HCT116 (cell line): ENCODE data around the gene TNFAIP8. TPM values are rescaled to one million over a fixed set of nuclear protein-coding genes. Genes with fewer than 3 reads are reported as not detected.

Source experiments
- ATAC-seq: fragments of 200-7000 bp; cut with Tn5 transposase; 2 replicates; pipeline ENCODE4 v1.9.1; 2020; ENCODE audit warnings: mild to moderate bottlenecking, moderate library complexity
- BruUV-seq: library from RNA; stranded (reverse); fragments of 400-500 nt; replicated peaks from 2 replicates; lab custom pipeline; 2021; lab: Mats Ljungman, UMichigan
- CTCF ChIA-PET: fragments of 300-600 bp; sonication (Branson Sonifier 250); formaldehyde crosslinking; loops from one replicate; lab custom pipeline; 2021; ENCODE audit warnings: antibody characterized with exemption; lab: Charles Lee
- POLR2A ChIA-PET: fragments of 300-600, 350-600 bp; sonication (Branson Sonifier 250); formaldehyde crosslinking; loops from one replicate; lab custom pipeline; 2021; ENCODE audit warnings: antibody characterized with exemption; lab: Charles Lee
- RAD21 ChIA-PET, 2 experiments: fragments of 300-600 bp; sonication (Branson Sonifier 250); formaldehyde crosslinking; loops; one replicate each; lab custom pipeline; 2023; ENCODE audit warnings: low total read pairs in 2 of 2; ENCODE audit not compliant: uncharacterized antibody in 2 of 2, unreplicated experiment in 2 of 2, low non-redundant PET in 1 of 2; lab: Charles Lee
- DNase-seq: peaks from one replicate; pipeline ENCODE4 v3.0.0-alpha.2; 2010; ENCODE audit warnings: low read depth, low spot score
- H2AFZ ChIP-seq: fragments of 200-600 bp; shearing (Covaris generic), sonication (generic); 2 replicates; pipeline ENCODE4 v1.6.1; 2017; ENCODE audit warnings: low read depth, mixed run types, mixed read lengths, antibody characterized with exemption, low read length; ENCODE audit not compliant: poor library complexity, severe bottlenecking
- H3K27ac ChIP-seq: 2 replicates; pipeline ENCODE4 v1.5.1; 2012; ENCODE audit warnings: low read depth, low read length
- H3K27me3 ChIP-seq: fragments of 200-600 bp; sonication (generic); 2 replicates; pipeline ENCODE4 v1.6.1; 2016; ENCODE audit warnings: mixed run types, low read length, mixed read lengths; ENCODE audit not compliant: insufficient read depth
- H3K36me3 ChIP-seq, 2 experiments: fragments of 200-500 bp in 1 of 2; fragments of 200-600 bp in 1 of 2; sonication (Bioruptor generic) in 1 of 2; sonication (generic) in 1 of 2; 2 replicates each; pipeline versions ENCODE4 v1.5.1 to v1.6.1; 2014 to 2016; ENCODE audit warnings: low read length in 2 of 2, inconsistent platforms in 1 of 2, mixed read lengths in 1 of 2, mixed run types in 1 of 2; ENCODE audit not compliant: insufficient read depth in 2 of 2, control insufficient read depth in 1 of 2
- H3K4me1 ChIP-seq, 2 experiments: fragments of 200-600 bp in 1 of 2; sonication (generic) in 1 of 2; 2 replicates each; pipeline versions ENCODE4 v1.5.1 to v1.6.1; 2012 to 2017; ENCODE audit warnings: low read length in 2 of 2, inconsistent platforms in 1 of 2, mild to moderate bottlenecking in 1 of 2, mixed read lengths in 1 of 2, mixed run types in 1 of 2, moderate library complexity in 1 of 2; ENCODE audit not compliant: insufficient read depth in 2 of 2, control insufficient read depth in 1 of 2
- H3K4me2 ChIP-seq: fragments of 200-600 bp; sonication (generic); 2 replicates; pipeline ENCODE4 v1.6.1; 2017; ENCODE audit warnings: mixed run types, low read length, mixed read lengths
- H3K4me3 ChIP-seq, 2 experiments: fragments of 200-600 bp in 1 of 2; sonication (generic) in 1 of 2; replicated peaks in 1 of 2; 2 replicates each; pipeline ENCODE4 v1.5.1; 2011 to 2016; ENCODE audit warnings: low read length in 2 of 2, control low read depth in 1 of 2, low read depth in 1 of 2, mild to moderate bottlenecking in 1 of 2, mixed read lengths in 1 of 2, mixed run types in 1 of 2
- H3K79me2 ChIP-seq: fragments of 200-600 bp; sonication (generic); 2 replicates; pipeline ENCODE4 v1.6.1; 2017; ENCODE audit warnings: mild to moderate bottlenecking, mixed run types, low read length, moderate library complexity, mixed read lengths; ENCODE audit not compliant: insufficient read depth
- H3K9ac ChIP-seq: fragments of 200-600 bp; sonication (generic); 2 replicates; pipeline ENCODE4 v1.6.1; 2016; ENCODE audit warnings: low read length, mixed read lengths
- H3K9me2 ChIP-seq: fragments of 200-600 bp; sonication (generic), shearing (Covaris generic); 2 replicates; pipeline ENCODE4 v1.6.1; 2017; ENCODE audit warnings: mixed run types, mild to moderate bottlenecking, moderate library complexity; ENCODE audit not compliant: insufficient read depth
- H3K9me3 ChIP-seq, 2 experiments: fragments of 200-500 bp in 1 of 2; fragments of 200-600 bp in 1 of 2; sonication (Bioruptor generic) in 1 of 2; sonication (generic) in 1 of 2; 2 replicates each; pipeline ENCODE4 v1.6.1; 2014 to 2017; ENCODE audit warnings: low read length in 2 of 2, mixed read lengths in 2 of 2, inconsistent platforms in 1 of 2, low read depth in 1 of 2, mild to moderate bottlenecking in 1 of 2, mixed run types in 1 of 2, moderate library complexity in 1 of 2; ENCODE audit not compliant: control insufficient read depth in 1 of 2, insufficient read depth in 1 of 2
- H4K20me1 ChIP-seq: fragments of 200-600 bp; sonication (generic), shearing (Covaris generic); 2 replicates; pipeline ENCODE4 v1.6.1; 2017; ENCODE audit warnings: mixed run types, mild to moderate bottlenecking, moderate library complexity; ENCODE audit not compliant: insufficient read depth
- ATF3 ChIP-seq: IDR thresholded peaks from 2 replicates; pipeline ENCODE4 v1.6.1; 2012
- CBX3 ChIP-seq: IDR thresholded peaks from 2 replicates; pipeline ENCODE4 v1.6.1; 2012; ENCODE audit warnings: low read depth
- EGR1 ChIP-seq: IDR thresholded peaks from 2 replicates; pipeline ENCODE4 v1.6.1; 2012; ENCODE audit warnings: low read depth
- EZH2 ChIP-seq: fragments of 200-600 bp; sonication (generic); IDR thresholded peaks from 2 replicates; pipeline ENCODE4 v1.6.1; 2017; ENCODE audit warnings: antibody characterized with exemption, mixed run types
- EZH2phosphoT487 ChIP-seq: fragments of 200-600 bp; IDR thresholded peaks from 2 replicates; pipeline ENCODE4 v1.6.1; 2018; ENCODE audit warnings: antibody characterized with exemption, borderline replicate concordance
- FOSL1 ChIP-seq: IDR thresholded peaks from 2 replicates; pipeline ENCODE4 v1.6.1; 2012; ENCODE audit warnings: low read depth
- REST ChIP-seq: IDR thresholded peaks from 2 replicates; pipeline ENCODE4 v1.6.1; 2012; ENCODE audit warnings: low read depth
- SIN3A ChIP-seq: IDR thresholded peaks from 2 replicates; pipeline ENCODE4 v1.6.1; 2012; ENCODE audit warnings: low read depth
- SP1 ChIP-seq: IDR thresholded peaks from 2 replicates; pipeline ENCODE4 v1.6.1; 2012; ENCODE audit warnings: low read depth
- TCF7L2 ChIP-seq: IDR thresholded peaks from 2 replicates; pipeline ENCODE4 v1.7.0; 2011; ENCODE audit warnings: borderline replicate concordance, inconsistent platforms; ENCODE audit not compliant: insufficient read depth, insufficient read length; ENCODE audit errors: extremely low read depth
- YY1 ChIP-seq: IDR thresholded peaks from 2 replicates; pipeline ENCODE4 v1.6.1; 2011; ENCODE audit warnings: low read length, low read depth, moderate library complexity, mild to moderate bottlenecking; ENCODE audit not compliant: insufficient replicate concordance; ENCODE audit errors: extremely low read depth
- ZFX ChIP-seq: fragments of 450-650 bp; IDR thresholded peaks from 2 replicates; pipeline ENCODE4 v1.6.1; 2017
- ZNF274 ChIP-seq: fragments of 200-500 bp; sonication (Bioruptor generic); IDR thresholded peaks from 2 replicates; pipeline ENCODE4 v1.6.1; 2014; ENCODE audit warnings: mild to moderate bottlenecking, low read depth, low read length, inconsistent platforms
- intact Hi-C: fragments of 100-400 bp; cut with micrococcal nuclease; formaldehyde crosslinking; loops from 2 replicates; pipeline ENCODE4 v1.10.0; 2022
- total RNA-seq: library from RNA; stranded (reverse); gene quantifications from one replicate; pipeline ENCODE4 v1.2.1, GENCODE V29; 2021; ENCODE audit not compliant: unreplicated experiment

TNFAIP8 gene
- total RNA-seq, 1 experiment from 2014 or later, result 18.4 TPM

GRCh38 chr5:119373449-119373858, 17.6 kb downstream of the TNFAIP8 start:
- H3K9me2 ChIP-seq, result no peaks in the 10 kb centered on the region
- H3K27me3 ChIP-seq, result no peaks in the 10 kb centered on the region
- ATAC-seq (no peak), DNase-seq (no peak)
- H3K9me3 ChIP-seq, result no peaks in the 10 kb centered on the region
- H4K20me1 ChIP-seq, result no peaks in the 10 kb centered on the region
- TF ChIP-seq ZNF274 (no peak), FOSL1 (no peak), YY1 (no peak), SIN3A (no peak), ZFX (no peak), EZH2phosphoT487 (no peak), CBX3 (no peak), TCF7L2 (no peak), EZH2 (no peak), EGR1 (no peak), ATF3 (no peak), REST (no peak), SP1 (no peak)
- H3K36me3 ChIP-seq, result no peaks in the 10 kb centered on the region
- H3K4me2 ChIP-seq, result no peak overlapping the region
- no peaks in the 10 kb centered on the region for H3K79me2 ChIP-seq
- CTCF ChIA-PET, result no interaction called here
- H3K27ac ChIP-seq, result no peak overlapping the region
- no TSS peak for BruUV-seq
- no peaks in the 10 kb centered on the region for H3K4me1 ChIP-seq
- no peak overlapping the region for H3K4me3 ChIP-seq
- POLR2A ChIA-PET, result no interaction called here
- intact Hi-C loops, result no loop called here
- no peak overlapping the region for H2AFZ ChIP-seq
- no peak overlapping the region for H3K9ac ChIP-seq
- RAD21 ChIA-PET, result no interaction called here
